ENCODE measurements around the gene SGMS1. TPM values are rescaled to one million over a fixed set of nuclear protein-coding genes. Genes with fewer than 3 reads are reported as not detected.
A peak's percentile ranks its signal among the peaks of the same experiment; 100 is the strongest.

The SGMS1 gene
- total RNA-seq, 4 donors from 2014 or later = 64.3 to 132 (median 87.0) TPM

DNA sequence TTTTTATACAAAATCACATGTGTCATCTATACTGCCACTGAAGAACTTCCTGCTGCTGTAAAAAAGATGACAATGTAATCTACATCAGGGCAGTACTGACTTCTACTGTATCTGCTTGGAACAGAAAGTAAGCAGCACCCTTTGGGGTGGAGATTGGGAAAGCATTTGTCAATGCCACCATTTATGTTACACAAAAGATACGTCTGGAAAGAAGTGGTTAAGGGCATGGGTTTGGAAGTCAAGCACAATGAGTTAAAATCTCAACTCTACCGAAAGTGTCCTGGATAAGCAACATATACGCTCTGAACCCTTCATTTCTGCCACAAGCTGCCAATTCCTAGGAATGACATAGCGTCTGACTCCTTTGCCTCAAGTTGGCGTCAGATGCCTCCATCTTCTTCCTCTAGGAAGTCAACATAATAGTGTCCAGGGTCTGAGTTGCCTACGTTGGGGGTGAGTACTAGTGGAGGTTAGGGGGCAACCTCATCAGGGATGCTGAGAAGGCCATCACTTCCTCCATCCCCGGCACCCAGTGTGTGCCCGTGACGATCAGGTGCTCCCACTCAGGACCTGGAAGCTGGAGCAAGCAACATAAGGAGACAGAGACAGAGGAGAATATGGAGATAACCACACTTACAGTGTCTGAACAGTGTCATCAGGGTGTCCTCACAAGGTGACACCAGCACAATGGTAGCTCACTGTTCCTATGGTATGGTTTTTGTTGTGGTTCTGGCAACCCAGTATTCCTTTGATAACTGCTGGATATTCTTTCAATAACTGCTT is 58.3 kb downstream of the SGMS1 start:
- no peak for DNase-seq (ENCODE audit: extremely low spot score)
- Histone ChIP-seq H3K27me3 (no peaks in the 10 kb centered on the region), H3K4me1 (peaks cover 16 to 32% (median 21%) of the 10 kb centered on the region in 4 donors), H3K27ac (replicated peaks in 1 of 4) (no peak overlapping the region), H3K36me3 (no peaks in the 10 kb centered on the region), H3K4me3 (no peak overlapping the region), H3K9me3 (no peaks in the 10 kb centered on the region)
- intact Hi-C loops (cut with DNase I) = no loop called here
- TF ChIP-seq CTCF (IDR thresholded peaks at IDR 0.05) (no peak), EP300 (IDR thresholded peaks at IDR 0.05) (no peak), POLR2AphosphoS5 (IDR thresholded peaks at IDR 0.05) (no peak), POLR2A (IDR thresholded peaks at IDR 0.05; ENCODE audit: low read depth) (no peak)
- WGBS = 96% methylated on average over 9 of the region's 9 CpGs

- no peak overlapping the region for H3K27ac ChIP-seq (replicated peaks in 1 of 4)
- 97% methylated on average over 3 of the region's 5 CpGs for WGBS
- H3K27me3 ChIP-seq = no peaks in the 10 kb centered on the region
- H3K4me3 ChIP-seq = no peak overlapping the region
- no peaks in the 10 kb centered on the region for H3K9me3 ChIP-seq
- DNase-seq (ENCODE audit: extremely low spot score) = no peak
- H3K4me1 ChIP-seq = peaks cover 25 to 40% (median 31%) of the 10 kb centered on the region in 4 donors
- no peaks in the 10 kb centered on the region for H3K36me3 ChIP-seq
- intact Hi-C loops (cut with DNase I) = no loop called here
- TF ChIP-seq EP300 (IDR thresholded peaks at IDR 0.05) = no peak
- no peak for TF ChIP-seq CTCF (IDR thresholded peaks at IDR 0.05)
- no peak for TF ChIP-seq POLR2AphosphoS5 (IDR thresholded peaks at IDR 0.05)
- no peak for TF ChIP-seq POLR2A (IDR thresholded peaks at IDR 0.05; ENCODE audit: low read depth)
These were observed 59.9 kb downstream of the SGMS1 start for GRCh38 chr10:50563906-50564305.

- peak overlapping the region in 1 of 4 donors; percentile 2 for H3K4me3 ChIP-seq
- WGBS = 76% methylated on average over 2 of the region's 2 CpGs
- H3K36me3 ChIP-seq = no peaks in the 10 kb centered on the region
- H3K27me3 ChIP-seq = no peaks in the 10 kb centered on the region
- peaks cover 40 to 49% (median 48%) of the 10 kb centered on the region in 4 donors for H3K4me1 ChIP-seq
- H3K27ac ChIP-seq (replicated peaks in 1 of 4) = peak overlapping the region; percentile 59 to 75 (median 69)
- intact Hi-C loops (cut with DNase I) = no loop called here
- no peaks in the 10 kb centered on the region for H3K9me3 ChIP-seq
- no peak for DNase-seq (ENCODE audit: extremely low spot score)
- TF ChIP-seq CTCF (IDR thresholded peaks at IDR 0.05) (peak; percentile 58 to 70 (median 60)), POLR2A (IDR thresholded peaks at IDR 0.05; ENCODE audit: low read depth) (no peak)
These were observed 61.9 kb downstream of the SGMS1 start for GRCh38 chr10:50561816-50562215.

- intact Hi-C loops (cut with DNase I) = no loop called here
- DNase-seq (ENCODE audit: extremely low spot score) = no peak
These were observed 62.5 kb downstream of the SGMS1 start for GRCh38 chr10:50561266-50561665.

GRCh38 chr10:50560370-50560769 is 63.4 kb downstream of the SGMS1 start:
- TF ChIP-seq POLR2AphosphoS5 (IDR thresholded peaks at IDR 0.05) (no peak), CTCF (IDR thresholded peaks at IDR 0.05) (no peak), EP300 (IDR thresholded peaks at IDR 0.05) (no peak), POLR2A (IDR thresholded peaks at IDR 0.05; ENCODE audit: low read depth) (no peak)
- Histone ChIP-seq H3K36me3 (no peaks in the 10 kb centered on the region), H3K4me1 (peaks cover 54 to 63% (median 62%) of the 10 kb centered on the region in 4 donors), H3K27ac (replicated peaks in 1 of 4) (peak overlapping the region in 2 of 4 donors; percentile 66 to 72), H3K27me3 (no peaks in the 10 kb centered on the region), H3K9me3 (no peaks in the 10 kb centered on the region), H3K4me3 (no peak overlapping the region)
- 75% methylated on average over 1 of the region's 1 CpG for WGBS
- DNase-seq (ENCODE audit: extremely low spot score) = no peak
- intact Hi-C loops (cut with DNase I) = no loop called here

More at GRCh38 chr10:50561266-50561665, 62.5 kb downstream of the SGMS1 start:
- Histone ChIP-seq H3K36me3 (no peaks in the 10 kb centered on the region), H3K4me1 (peaks cover 45 to 54% (median 53%) of the 10 kb centered on the region in 4 donors), H3K27ac (replicated peaks in 1 of 4) (peak overlapping the region; percentile 59 to 75 (median 69)), H3K4me3 (peak overlapping the region in 1 of 4 donors; percentile 2), H3K27me3 (no peaks in the 10 kb centered on the region), H3K9me3 (no peaks in the 10 kb centered on the region)
- 25% methylated on average over 5 of the region's 5 CpGs for WGBS
- no peak for TF ChIP-seq POLR2A (IDR thresholded peaks at IDR 0.05; ENCODE audit: low read depth)
- peak in 1 of 2 donors; percentile 61 for TF ChIP-seq POLR2AphosphoS5 (IDR thresholded peaks at IDR 0.05)
